KOPT-K1 (cell line): ENCODE measurements around the gene KCNJ11.
"Not testable (repeated sequence)": the region's sequence is repeated elsewhere in the genome, so short reads cannot be mapped to it uniquely, and the experiment has no call there.

Source experiments
- H3K27ac ChIP-seq: fragments of 200-600 bp; sonication (generic); 2 replicates; pipeline ENCODE4 v1.5.1; 2016; ENCODE audit warnings: antibody characterized with exemption, mild to moderate bottlenecking, low read depth, low read length; ENCODE audit not compliant: poor library complexity, severe bottlenecking
- H3K36me3 ChIP-seq: fragments of 200-600 bp; sonication (generic); 2 replicates; pipeline ENCODE4 v1.5.1; 2017; ENCODE audit warnings: antibody characterized with exemption, mild to moderate bottlenecking, low read length, moderate library complexity; ENCODE audit not compliant: insufficient read depth
- H3K9me3 ChIP-seq: fragments of 200-600 bp; sonication (generic); 2 replicates; pipeline ENCODE4 v1.5.1; 2017; ENCODE audit warnings: antibody characterized with exemption, low read length, mild to moderate bottlenecking; ENCODE audit not compliant: insufficient read depth, poor library complexity, severe bottlenecking

Gene KCNJ11

DNA sequence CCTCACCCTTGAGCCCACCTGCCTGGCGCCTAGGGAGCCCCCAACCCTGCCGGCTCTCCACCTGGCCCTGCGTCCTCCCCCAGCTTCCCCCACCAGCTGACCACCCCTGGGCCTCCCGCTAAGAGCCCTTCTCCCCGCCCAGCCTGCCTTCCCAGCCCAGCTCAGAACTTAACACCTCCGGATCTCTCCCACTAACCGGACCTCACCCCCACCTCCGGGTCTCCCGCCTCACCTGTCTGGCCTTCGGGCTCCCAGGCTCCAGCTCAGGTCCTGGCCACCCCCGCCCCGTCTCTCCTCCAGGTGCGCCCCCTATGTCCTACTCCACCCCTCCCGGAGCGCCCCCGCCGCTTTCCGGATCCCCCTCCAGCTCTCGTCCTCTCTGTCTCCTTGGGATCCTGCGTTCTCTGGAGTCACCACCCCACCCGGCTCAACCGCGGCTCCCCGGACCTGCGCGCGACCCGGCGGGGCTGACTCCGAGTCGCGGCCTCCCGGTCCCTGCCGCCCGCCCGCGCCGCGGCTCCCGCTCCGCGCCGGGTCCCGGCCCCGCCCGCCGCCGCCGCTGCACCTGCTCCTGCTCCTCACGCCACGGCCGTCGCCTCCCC, at the start of gene KCNJ11:
Gene KCNJ11 (minus strand): TSS at position 51 of the 602 bp plus-strand sequence. CDS start 568 bp downstream, outside the sequence.
- peak within 1 kb of the TSS; percentile 77 for H3K27ac ChIP-seq
- H3K9me3 ChIP-seq, result no peaks in the 10 kb centered on the region
- peaks cover 23% of the 10 kb centered on the region; the same call in 1 of the 2 replicates for H3K36me3 ChIP-seq

GRCh38 chr11:17437366-17437765, 48.9 kb upstream of the KCNJ11 start:
- no peaks in the 10 kb centered on the region for H3K36me3 ChIP-seq
- H3K27ac ChIP-seq, result peak overlapping the region; percentile 74
- peaks cover 10% of the 10 kb centered on the region for H3K9me3 ChIP-seq

DNA sequence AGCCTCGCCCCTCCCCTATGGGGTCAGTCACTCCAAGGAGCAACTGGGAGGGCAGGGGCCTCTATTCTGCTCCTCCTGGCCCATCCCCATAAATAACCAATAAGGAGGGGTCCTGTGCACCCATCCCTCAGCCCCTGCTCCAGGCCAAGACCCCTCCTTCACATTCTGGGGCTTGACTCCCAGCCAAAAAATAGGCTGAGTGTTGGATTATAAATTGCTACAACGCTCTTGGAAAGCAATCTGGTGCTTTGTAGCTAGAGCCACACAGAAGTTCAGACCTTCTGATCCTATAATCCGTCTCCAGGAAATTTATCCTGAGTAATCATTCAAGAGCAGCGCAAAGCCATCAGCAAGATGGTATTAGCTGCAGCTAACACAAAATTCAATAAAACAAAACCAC, 45.6 kb upstream of the KCNJ11 start:
- H3K9me3 ChIP-seq, result no peaks in the 10 kb centered on the region
- H3K27ac ChIP-seq, result peak overlapping the region; percentile 2
- no peaks in the 10 kb centered on the region for H3K36me3 ChIP-seq

DNA sequence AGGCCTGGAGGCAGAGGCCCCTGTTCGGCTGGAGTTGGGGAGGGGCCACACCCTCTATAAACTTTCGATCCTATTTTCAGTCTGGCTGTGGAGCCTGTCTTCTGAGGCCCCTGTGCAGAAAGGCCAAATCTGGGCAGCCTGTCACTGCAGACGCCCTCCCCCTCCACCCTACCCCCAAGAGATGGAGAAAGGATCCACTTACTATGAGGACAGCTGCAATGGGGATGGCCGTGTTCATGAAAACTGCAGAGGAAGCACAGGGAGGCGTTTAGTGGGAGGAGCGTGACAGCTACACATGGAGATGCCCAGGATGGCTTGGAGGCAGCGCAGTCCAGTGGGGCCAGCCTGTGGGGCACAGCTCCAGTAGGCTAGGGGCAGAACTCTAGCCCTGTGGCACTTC, 43.5 kb upstream of the KCNJ11 start:
- Histone ChIP-seq H3K36me3 (no peaks in the 10 kb centered on the region), H3K27ac (peak overlapping the region; percentile 42), H3K9me3 (no peaks in the 10 kb centered on the region)

GRCh38 chr11:17431139-17431538, 42.7 kb upstream of the KCNJ11 start:
- H3K9me3 ChIP-seq, result no peaks in the 10 kb centered on the region
- H3K27ac ChIP-seq, result peak overlapping the region; percentile 82
- no peaks in the 10 kb centered on the region for H3K36me3 ChIP-seq

DNA sequence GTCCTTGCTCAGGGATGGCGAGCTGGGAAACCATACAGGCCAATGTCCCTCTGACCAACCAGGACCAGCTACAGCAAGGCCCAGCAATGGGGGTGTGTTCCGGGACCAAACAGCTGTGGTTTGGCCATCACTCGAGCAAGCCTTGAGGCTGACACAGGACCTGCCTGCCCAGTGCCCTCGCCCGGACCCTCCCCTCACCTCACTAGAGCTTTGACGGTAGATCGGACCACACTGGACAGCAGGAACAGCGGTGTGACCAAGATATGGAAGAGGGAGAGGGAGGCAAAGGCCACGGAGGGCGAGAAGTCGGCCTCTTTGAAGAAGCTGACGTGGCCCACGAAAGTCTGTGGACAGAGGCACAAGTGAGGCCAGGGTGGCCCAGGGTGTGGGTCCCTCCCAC, 42.2 kb upstream of the KCNJ11 start:
- Histone ChIP-seq H3K9me3 (no peaks in the 10 kb centered on the region), H3K36me3 (no peaks in the 10 kb centered on the region), H3K27ac (peak overlapping the region; percentile 82)

DNA sequence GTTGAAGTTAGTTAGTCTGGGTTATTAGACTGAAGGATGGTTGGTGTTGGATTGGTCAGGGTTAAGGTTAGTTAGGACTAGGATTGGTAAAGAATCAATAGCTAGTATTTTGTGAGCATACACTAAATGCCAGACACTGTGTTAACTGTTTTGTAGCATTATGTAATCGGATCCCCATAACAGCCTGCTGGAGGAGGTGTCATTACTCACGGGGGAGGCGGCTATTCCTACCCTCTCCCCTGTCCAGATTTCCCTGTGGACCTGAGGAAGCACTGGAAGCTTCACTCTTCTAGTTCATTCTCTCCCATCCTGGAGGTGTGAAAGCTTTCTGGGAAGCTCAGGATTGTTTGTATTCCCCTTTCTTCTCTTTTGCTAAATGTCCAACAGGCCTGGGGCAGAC, 40.5 kb upstream of the KCNJ11 start:
- Histone ChIP-seq H3K9me3 (no peaks in the 10 kb centered on the region), H3K36me3 (no peaks in the 10 kb centered on the region), H3K27ac (peak overlapping the region; percentile 82)

DNA sequence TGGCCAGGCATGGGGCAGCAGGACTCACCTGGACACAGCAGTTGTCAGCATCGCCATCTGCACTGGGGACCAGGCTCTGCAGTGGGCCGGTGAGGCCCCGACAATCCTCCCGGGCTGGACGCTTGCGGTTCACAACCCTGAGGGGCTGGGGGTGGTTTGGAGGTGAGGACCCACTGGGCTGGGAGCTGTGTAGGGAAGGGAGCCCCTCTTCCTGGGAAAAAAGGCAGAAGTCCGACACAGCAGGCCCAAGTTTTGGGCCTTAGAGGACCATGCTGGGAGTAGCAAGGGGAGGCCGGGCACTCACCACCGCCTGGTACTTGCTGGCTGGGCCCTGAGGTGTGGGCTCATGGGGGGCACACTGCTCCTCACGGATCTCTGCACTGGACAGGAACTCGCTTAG, 39.8 kb upstream of the KCNJ11 start:
- no peaks in the 10 kb centered on the region for H3K9me3 ChIP-seq
- H3K36me3 ChIP-seq, result no peaks in the 10 kb centered on the region
- H3K27ac ChIP-seq, result peak overlapping the region; percentile 82

DNA sequence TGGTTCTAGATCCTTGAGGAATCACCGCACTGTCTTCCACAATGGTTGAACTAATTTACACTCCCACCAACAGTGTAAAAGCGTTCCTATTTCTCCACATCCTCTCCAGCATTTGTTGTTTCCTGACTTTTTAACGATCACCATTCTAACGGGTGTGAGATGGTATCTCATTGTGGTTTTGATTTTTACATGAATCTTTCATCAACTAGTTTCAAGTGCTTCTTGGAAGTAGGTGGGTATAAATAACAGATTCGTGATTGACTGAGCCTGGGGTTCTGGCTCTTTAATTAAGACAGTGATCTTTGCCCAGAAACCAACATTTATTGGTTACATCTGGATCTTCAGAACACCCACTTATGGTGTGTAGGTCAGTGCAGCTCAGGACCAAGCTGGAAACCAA, 37.8 kb upstream of the KCNJ11 start:
- H3K9me3 ChIP-seq, H3K36me3 ChIP-seq: not testable (repeated sequence)
- peak overlapping the region; percentile 82 for H3K27ac ChIP-seq

GRCh38 chr11:17423533-17424310, 35.3 kb upstream of the KCNJ11 start:
- H3K9me3 ChIP-seq, result no peaks in the 10 kb centered on the region
- H3K36me3 ChIP-seq, result no peaks in the 10 kb centered on the region
- peak overlapping the region; percentile 82 for H3K27ac ChIP-seq

GRCh38 chr11:17421781-17422180, 33.3 kb upstream of the KCNJ11 start:
- peak overlapping the region; percentile 82 for H3K27ac ChIP-seq
- no peaks in the 10 kb centered on the region for H3K36me3 ChIP-seq
- no peaks in the 10 kb centered on the region for H3K9me3 ChIP-seq

DNA sequence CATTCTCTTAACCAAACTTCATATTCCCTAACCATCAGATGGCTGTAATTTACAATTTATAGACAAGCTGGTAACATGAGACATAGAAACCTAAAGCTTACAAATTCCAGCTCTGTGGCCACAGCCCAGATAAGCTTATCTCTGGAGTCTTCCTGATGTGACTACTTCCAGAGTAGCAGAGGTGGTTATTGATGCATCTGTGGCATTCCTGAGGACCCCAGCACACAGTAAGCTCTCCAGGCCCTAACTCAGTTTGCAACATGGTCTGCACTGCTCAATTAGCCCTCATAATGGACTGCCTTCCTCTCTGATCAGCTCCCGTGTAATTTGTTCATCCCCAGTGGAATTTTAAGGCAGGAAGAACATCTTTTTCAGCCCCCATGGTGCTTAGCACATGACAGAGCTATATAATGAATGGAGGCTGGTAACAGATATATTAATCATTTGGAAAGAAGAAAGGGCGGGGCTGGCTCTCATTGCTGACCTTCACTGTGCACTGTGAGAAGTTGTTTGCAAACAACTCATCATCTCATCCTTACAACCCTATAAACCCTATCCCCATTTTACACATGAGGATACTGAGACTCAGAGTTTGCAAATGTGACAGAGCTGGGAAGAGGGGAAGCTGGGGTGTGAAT, 30.1 kb upstream of the KCNJ11 start:
- no peaks in the 10 kb centered on the region for H3K9me3 ChIP-seq
- no peaks in the 10 kb centered on the region for H3K36me3 ChIP-seq
- H3K27ac ChIP-seq, result no peak overlapping the region

- Histone ChIP-seq H3K36me3 (no peaks in the 10 kb centered on the region), H3K27ac (peak overlapping the region; percentile 80)
These were observed 28.0 kb upstream of the KCNJ11 start for GRCh38 chr11:17416492-17416891.

DNA sequence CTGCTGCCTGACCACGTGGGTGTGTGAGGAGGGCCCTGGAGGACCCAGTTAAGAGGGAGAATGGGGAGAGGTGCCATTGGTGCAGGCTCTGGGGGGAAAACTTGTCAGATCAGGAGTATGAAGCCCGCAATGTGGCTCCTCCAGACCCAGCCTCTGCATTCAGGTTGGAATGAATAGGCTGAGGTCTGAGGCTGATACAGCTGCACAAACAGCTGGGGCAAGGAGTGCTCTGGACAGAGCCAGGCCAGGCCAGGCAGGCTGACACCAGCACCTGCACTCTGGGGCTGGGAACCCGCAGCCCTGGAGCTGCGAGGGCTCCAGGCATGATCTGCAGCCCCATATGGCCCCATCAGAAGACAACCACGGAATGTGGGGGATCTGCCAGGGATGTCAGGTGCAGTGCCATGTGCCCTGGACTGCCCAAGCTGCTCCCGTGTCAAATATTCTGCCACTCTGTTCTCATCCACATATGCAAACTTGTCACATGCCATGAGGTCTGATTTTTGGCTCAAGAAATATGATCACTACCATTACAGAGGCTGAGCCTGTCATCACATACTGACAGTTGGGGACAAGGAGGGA, 27.2 kb upstream of the KCNJ11 start:
- Histone ChIP-seq H3K36me3 (no peaks in the 10 kb centered on the region), H3K27ac (peak overlapping the region; percentile 80), H3K9me3 (no peaks in the 10 kb centered on the region)

More at GRCh38 chr11:17416492-17416891, 28.0 kb upstream of the KCNJ11 start:
- H3K9me3 ChIP-seq, result no peaks in the 10 kb centered on the region

GRCh38 chr11:17414992-17415391, 26.5 kb upstream of the KCNJ11 start:
- H3K9me3 ChIP-seq, result no peaks in the 10 kb centered on the region
- peak overlapping the region; percentile 80 for H3K27ac ChIP-seq
- no peaks in the 10 kb centered on the region for H3K36me3 ChIP-seq
